ENCODE measurements around the gene UBE2D1. TPM values are rescaled to one million over a fixed set of nuclear protein-coding genes. Genes with fewer than 3 reads are reported as not detected.

UBE2D1 gene
- total and polyA plus RNA-seq, 2 of the 8 experiments (the other 6 are each of a cell fraction or from before 2014, with no cell fraction given): 21.2 to 33.5 TPM

GRCh38 chr10:58300676-58301075 is 34.1 kb upstream of the UBE2D1 start:
- H2AFZ ChIP-seq (ENCODE audit: low read length): no peak overlapping the region
- no peaks in the 10 kb centered on the region for H3K79me1 ChIP-seq (ENCODE audit: low read depth, low read length)
- no peaks in the 10 kb centered on the region for H3K23me2 ChIP-seq (ENCODE audit: low read depth, low read length)
- H3K9me3 ChIP-seq (ENCODE audit: insufficient read depth in 2 of 2, low read depth in 1 of 2, low read length in 1 of 2): no peaks in the 10 kb centered on the region
- no peak overlapping the region for H2BK15ac ChIP-seq (ENCODE audit: low read length)
- FAIRE-seq (no peak), DNase-seq (ENCODE audit: low read depth in 1 of 2, low spot score in 2 of 2) (no peak)
- H2BK5ac ChIP-seq (ENCODE audit: low read depth, low read length): no peak overlapping the region
- H3K56ac ChIP-seq (replicated peaks; ENCODE audit: insufficient read length, low read depth, low read length): no peak overlapping the region
- H3K79me2 ChIP-seq (ENCODE audit: control insufficient read depth in 1 of 2, insufficient read depth in 2 of 2, low read length in 2 of 2): no peaks in the 10 kb centered on the region
- no peaks in the 10 kb centered on the region for H3K4me1 ChIP-seq (replicated peaks in 1 of 4; ENCODE audit: control insufficient read depth in 3 of 4, insufficient read depth in 4 of 4, low read length in 3 of 4)
- no peak overlapping the region for H4K91ac ChIP-seq (replicated peaks; ENCODE audit: insufficient read length, low read length)
- no peak overlapping the region for H3K27ac ChIP-seq (ENCODE audit: low read depth, low read length)
- no peaks in the 10 kb centered on the region; a peak in 1 of 7 replicates for H3K27me3 ChIP-seq (replicated peaks in 1 of 4; ENCODE audit: control insufficient read depth in 3 of 4, extremely low read depth in 1 of 4, insufficient read depth in 3 of 4, low read length in 3 of 4)
- H3K4ac ChIP-seq (replicated peaks; ENCODE audit: insufficient read length, low read depth, low read length): no peak overlapping the region
- H3K36me3 ChIP-seq (ENCODE audit: control insufficient read depth in 2 of 4, insufficient read depth in 4 of 4, low read length in 3 of 4): no peaks in the 10 kb centered on the region
- ChIA-PET POLR2A (ENCODE audit: partially characterized antibody) (no interaction called here), CTCF (ENCODE audit: partially characterized antibody) (interaction anchor here (1.0 to 4.7 kb wide), 17 partner anchors 9 to 286 kb away, joined by 3 to 38 read pairs (median 5); partner anchors contain the start of genes TFAM and UBE2D1)
- no peak overlapping the region for H3K4me2 ChIP-seq (ENCODE audit: insufficient read depth in 1 of 2, low read depth in 2 of 2, low read length in 2 of 2)
- H2BK120ac ChIP-seq (replicated peaks; ENCODE audit: low read depth, low read length): no peak overlapping the region
- H3K9ac ChIP-seq (replicated peaks in 1 of 4; ENCODE audit: extremely low read depth in 1 of 4, low read depth in 3 of 4, low read length in 3 of 4): no peak overlapping the region
- H4K20me1 ChIP-seq (replicated peaks in 1 of 2; ENCODE audit: control insufficient read depth in 1 of 2, insufficient read depth in 2 of 2, low read length in 2 of 2): no peaks in the 10 kb centered on the region
- no peak overlapping the region for H3K18ac ChIP-seq (ENCODE audit: extremely low read depth, low read length)
- H3K14ac ChIP-seq (ENCODE audit: insufficient read length): no peak overlapping the region
- no peak overlapping the region for H2BK12ac ChIP-seq (ENCODE audit: low read depth, low read length)
- no peak overlapping the region for H2AK5ac ChIP-seq (ENCODE audit: low read depth, low read length)
- H3K4me3 ChIP-seq (ENCODE audit: extremely low read depth in 1 of 4, insufficient read depth in 2 of 4, low read depth in 3 of 4, low read length in 4 of 4): no peak overlapping the region
- no peak overlapping the region for H4K8ac ChIP-seq (ENCODE audit: extremely low read depth, insufficient read depth, low read length)
- no peak overlapping the region for H3K23ac ChIP-seq (ENCODE audit: insufficient read length)
- no peak overlapping the region for H4K5ac ChIP-seq (ENCODE audit: insufficient read length, low read depth, low read length)
- no peak overlapping the region for H2BK20ac ChIP-seq (ENCODE audit: low read length)
- no peak for TF ChIP-seq BCL11A (IDR thresholded peaks at IDR 0.05; ENCODE audit: low read depth in 2 of 2, low read length in 2 of 2)
- no peak for TF ChIP-seq CEBPB (IDR thresholded peaks at IDR 0.05; ENCODE audit: low read depth, low read length)
- TF ChIP-seq KDM5A (IDR thresholded peaks at IDR 0.05; ENCODE audit: low read length): no peak
- no peak for TF ChIP-seq JUND (IDR thresholded peaks at IDR 0.05; ENCODE audit: low read length)
- TF ChIP-seq CREB1 (IDR thresholded peaks at IDR 0.05): no peak
- no peak for TF ChIP-seq TEAD4 (IDR thresholded peaks at IDR 0.05; ENCODE audit: low read depth, low read length)
- TF ChIP-seq, protein P1, sequence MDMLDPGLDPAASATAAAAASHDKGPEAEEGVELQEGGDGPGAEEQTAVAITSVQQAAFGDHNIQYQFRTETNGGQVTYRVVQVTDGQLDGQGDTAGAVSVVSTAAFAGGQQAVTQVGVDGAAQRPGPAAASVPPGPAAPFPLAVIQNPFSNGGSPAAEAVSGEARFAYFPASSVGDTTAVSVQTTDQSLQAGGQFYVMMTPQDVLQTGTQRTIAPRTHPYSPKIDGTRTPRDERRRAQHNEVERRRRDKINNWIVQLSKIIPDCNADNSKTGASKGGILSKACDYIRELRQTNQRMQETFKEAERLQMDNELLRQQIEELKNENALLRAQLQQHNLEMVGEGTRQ (IDR thresholded peaks at IDR 0.05; ENCODE audit: low read length): no peak
- TF ChIP-seq GABPA (IDR thresholded peaks at IDR 0.05; ENCODE audit: borderline replicate concordance, insufficient read depth, low read length): no peak
- TF ChIP-seq GTF2F1 (IDR thresholded peaks at IDR 0.05; ENCODE audit: borderline replicate concordance, low read depth, low read length): no peak
- TF ChIP-seq RFX5 (IDR thresholded peaks at IDR 0.05; ENCODE audit: borderline replicate concordance, low read depth, low read length): no peak
- no peak for TF ChIP-seq SRF (IDR thresholded peaks at IDR 0.05; ENCODE audit: low read depth, low read length)
- TF ChIP-seq, protein P2, sequence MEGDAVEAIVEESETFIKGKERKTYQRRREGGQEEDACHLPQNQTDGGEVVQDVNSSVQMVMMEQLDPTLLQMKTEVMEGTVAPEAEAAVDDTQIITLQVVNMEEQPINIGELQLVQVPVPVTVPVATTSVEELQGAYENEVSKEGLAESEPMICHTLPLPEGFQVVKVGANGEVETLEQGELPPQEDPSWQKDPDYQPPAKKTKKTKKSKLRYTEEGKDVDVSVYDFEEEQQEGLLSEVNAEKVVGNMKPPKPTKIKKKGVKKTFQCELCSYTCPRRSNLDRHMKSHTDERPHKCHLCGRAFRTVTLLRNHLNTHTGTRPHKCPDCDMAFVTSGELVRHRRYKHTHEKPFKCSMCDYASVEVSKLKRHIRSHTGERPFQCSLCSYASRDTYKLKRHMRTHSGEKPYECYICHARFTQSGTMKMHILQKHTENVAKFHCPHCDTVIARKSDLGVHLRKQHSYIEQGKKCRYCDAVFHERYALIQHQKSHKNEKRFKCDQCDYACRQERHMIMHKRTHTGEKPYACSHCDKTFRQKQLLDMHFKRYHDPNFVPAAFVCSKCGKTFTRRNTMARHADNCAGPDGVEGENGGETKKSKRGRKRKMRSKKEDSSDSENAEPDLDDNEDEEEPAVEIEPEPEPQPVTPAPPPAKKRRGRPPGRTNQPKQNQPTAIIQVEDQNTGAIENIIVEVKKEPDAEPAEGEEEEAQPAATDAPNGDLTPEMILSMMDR (IDR thresholded peaks at IDR 0.05; ENCODE audit: control extremely low read depth in 1 of 3, insufficient read depth in 1 of 3, low read depth in 1 of 3, low read length in 3 of 3): no peak

All from H1 (cell line).